Activated CD4-positive, alpha-beta T cell treated with anti-CD3 and anti-CD28 coated beads, Interleukin-2, Interleukin-6, amounts not matched to agents 100 ng/mL and 50 ng/mL, durations not matched to agents 16 hours and 8 hours (primary cell): Measurements from ENCODE around the gene TACR2.
A peak's percentile ranks its signal among the peaks of the same experiment; 100 is the strongest.
"Not testable (repeated sequence)": the region's sequence is repeated elsewhere in the genome, so short reads cannot be mapped to it uniquely, and the experiment has no call there.

Source experiments
- DNase-seq: peaks from one replicate; pipeline ENCODE4 v3.0.0-alpha.2; 2020

The TACR2 gene

DNA sequence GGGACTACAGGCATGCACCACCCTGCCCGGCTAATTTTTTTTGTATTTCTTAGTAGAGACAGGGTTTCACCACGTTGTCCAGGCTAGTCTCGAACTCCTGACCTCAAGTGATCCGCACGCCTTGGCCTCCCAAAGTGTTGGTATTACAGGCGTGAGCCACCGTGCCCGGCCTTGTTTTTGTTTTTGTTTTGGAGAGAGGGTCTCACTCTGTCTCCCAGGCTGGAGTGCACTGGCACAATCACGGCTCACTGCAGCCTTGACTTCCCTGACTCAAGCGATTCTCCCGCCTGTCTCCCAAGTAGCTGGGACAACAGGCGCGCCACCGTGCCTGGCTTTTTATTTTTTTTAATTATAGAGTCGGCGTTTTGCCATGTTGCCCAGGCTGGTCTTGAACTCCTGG is 33.7 kb upstream of the TACR2 start:
- DNase-seq, result not testable (repeated sequence)

GRCh38 chr10:69449841-69450240 is 33.1 kb upstream of the TACR2 start:
- DNase-seq, result peak; percentile 67

DNA sequence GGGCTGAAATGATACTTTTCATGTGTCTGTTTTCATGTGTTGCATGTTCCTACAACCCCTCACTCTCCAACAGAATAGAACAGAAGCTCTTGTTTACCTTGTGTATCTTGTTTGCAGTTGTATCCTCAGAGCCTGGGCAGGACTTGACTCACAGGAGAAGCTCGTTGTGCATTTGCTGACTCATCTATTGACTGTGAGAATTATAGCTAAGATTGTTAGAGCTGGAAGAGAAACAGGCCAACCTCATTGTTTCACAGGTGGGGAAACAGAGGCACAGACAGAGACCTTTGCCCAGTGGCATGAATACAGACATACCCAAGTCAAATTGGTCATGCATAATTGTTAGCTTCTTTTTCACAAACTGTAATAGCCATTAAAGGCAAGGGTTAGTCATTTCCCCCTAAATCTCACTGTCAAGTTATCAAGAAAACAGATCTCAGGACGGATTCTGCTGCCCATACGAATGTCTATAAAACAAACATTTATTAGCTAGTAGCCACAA is 30.0 kb upstream of the TACR2 start:
- DNase-seq, result peak; percentile 43

DNA sequence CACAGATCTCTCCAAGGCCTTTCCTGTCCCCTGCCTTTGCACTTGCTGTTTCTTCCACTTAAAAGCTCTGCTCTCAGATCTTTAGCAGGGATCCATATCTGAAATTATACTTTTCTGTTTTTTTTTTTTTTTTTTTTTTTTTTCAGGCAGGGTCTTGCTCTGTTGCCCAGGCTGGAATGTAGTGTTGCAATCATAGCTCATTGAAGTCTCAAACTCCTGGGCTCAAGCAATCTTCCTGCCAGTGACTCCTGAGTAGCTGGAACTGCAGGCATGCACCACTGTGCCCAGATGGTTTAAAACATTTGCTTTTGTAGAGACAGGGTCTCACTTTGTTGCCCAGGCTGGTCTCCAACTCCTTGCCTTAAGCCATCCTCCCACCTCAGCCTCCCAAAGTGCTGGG is 29.5 kb upstream of the TACR2 start:
- DNase-seq, result no peak

DNA sequence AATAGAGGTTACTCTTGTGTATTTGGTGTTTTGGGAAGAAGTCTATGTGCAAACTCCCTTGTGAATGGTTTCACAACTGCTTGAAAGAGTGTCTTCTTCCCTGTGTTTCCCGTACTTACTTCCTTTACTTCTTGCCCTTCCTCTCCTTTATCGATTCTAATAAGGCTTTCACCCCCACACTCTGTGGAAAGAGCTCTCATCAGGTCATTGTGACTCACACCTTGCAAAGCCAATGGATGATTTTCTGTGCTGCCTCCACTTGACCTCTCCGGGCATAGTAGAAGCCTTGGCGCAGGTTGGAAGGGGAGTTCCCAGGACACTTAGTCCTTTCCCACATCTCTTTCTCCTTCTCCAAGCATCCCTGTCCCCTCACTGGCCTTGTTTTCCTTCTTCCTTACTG is 28.3 kb upstream of the TACR2 start:
- DNase-seq, result no peak

- DNase-seq, result no peak
These were observed 26.6 kb upstream of the TACR2 start for GRCh38 chr10:69443354-69443753.

GRCh38 chr10:69439813-69440506 is 23.2 kb upstream of the TACR2 start:
- DNase-seq, result no peak

DNA sequence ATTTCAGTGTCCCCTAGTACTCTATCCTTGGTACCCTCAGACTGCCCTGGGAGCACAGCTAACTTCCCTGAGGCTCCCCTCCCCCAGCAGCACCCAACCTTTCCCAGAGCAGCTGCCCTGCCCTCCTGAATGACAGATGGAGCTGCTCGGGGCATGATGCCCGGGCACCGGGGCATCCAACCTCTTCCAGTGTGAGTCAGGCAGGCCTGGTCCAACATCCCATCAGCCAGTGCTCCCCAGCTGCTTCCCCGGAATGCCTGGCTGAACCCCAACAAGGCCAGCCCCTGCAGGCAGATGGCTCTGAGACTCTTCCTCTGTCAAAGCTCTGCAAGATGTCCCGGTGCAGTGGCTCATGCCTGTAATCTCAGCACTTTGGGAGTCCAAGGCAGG is 22.6 kb upstream of the TACR2 start:
- DNase-seq, result no peak

GRCh38 chr10:69438536-69439349 is 22.0 kb upstream of the TACR2 start:
- DNase-seq, result no peak

DNA sequence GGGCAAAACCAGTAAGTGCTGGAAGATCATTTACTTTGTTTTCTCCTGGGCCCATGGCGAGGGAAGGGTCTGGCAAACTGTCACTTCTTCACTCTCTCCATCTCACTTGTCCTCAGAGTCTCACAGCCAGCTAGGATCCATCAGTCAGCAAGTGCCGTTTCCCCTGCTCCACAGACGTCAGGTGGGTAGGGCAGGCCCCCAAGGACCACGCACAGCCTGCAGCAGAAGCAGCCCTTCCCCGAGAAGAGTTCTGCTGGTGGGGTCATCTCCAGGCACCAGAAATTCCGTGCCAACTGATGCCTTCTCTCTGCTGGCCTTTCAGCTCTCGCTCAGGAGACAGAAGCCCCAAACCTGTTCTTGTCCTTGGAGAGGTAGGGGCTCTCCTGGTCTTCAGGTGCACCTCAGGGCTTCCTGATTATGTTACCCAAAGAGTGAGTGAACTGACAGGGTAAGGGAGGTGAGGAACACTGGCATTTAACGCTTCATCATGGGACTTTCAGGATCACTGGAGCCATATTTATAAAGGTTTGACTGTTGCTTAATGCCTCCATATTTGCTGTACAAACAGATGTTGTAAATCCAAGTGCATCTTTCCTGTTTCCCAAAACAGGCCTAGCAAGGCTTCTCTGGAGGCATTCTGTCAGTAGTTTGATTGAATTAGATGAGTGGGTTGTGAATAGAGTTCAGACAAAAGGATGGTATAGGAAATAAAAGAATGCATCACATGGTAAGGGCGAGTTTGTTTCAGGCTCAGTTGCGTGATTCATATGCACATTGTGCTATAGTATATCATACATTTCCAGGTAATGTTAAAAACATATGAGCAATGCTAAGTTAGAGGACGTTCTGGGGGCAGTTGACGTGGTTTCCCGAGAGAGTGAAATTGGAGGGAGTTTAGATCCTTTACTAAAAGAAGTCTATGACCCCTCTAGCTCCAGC is 20.9 kb upstream of the TACR2 start:
- DNase-seq, result no peak

DNA sequence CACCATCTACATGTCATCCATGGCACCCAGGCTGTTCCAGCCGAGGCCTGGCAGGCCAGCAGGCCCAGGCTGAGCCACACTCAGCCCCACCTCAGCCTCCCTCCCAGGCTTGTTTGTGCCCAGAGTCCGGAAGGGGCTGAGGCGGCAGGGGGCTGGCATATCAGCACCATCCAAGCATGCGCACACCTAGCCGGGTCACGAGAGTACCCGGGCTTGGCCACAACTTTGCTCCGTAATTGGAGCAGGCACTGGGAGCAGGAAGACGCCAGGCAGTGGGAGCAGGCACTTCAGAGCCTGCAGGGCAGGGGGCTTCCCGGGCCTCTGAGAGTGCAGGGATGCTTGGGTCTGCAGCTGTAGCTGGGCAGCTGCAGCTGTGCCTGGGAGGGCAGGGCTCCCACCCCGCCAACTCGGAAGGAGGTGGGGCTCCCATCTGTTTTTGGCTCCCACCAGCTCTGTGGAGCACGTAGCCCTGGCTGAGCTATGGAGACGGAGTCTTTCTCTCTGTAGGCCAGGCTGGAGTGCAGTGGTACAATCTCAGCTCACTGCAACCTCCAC is 19.3 kb upstream of the TACR2 start:
- DNase-seq, result no peak

- no peak for DNase-seq
These were observed 18.2 kb upstream of the TACR2 start for GRCh38 chr10:69434926-69435325.

GRCh38 chr10:69434169-69434568 is 17.5 kb upstream of the TACR2 start:
- no peak for DNase-seq

- DNase-seq, result no peak
These were observed 11.4 kb upstream of the TACR2 start for GRCh38 chr10:69428165-69428564.

GRCh38 chr10:69426376-69426727 is 9.6 kb upstream of the TACR2 start:
- no peak for DNase-seq

GRCh38 chr10:69425511-69426298 is 9.0 kb upstream of the TACR2 start:
- no peak for DNase-seq

DNA sequence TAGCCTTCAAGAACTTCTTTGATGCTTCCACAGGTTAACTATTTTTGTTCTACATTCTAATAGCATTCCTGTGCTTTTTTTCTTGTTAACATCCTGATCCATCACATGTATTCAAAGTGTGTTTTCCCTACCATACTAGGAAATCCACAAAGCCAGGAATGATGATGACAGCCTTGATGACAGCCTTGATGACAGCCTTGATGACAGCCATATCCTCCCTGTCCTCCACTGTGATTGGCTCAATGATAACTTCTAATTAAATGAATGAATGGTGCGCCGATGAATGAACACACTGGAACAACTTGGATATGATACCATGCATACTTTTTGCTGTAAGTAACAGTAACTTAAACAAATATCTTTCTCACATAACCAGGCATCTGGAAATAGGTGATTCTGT is 8.3 kb upstream of the TACR2 start:
- no peak for DNase-seq

GRCh38 chr10:69422676-69423075 is 6.0 kb upstream of the TACR2 start:
- no peak for DNase-seq

DNA sequence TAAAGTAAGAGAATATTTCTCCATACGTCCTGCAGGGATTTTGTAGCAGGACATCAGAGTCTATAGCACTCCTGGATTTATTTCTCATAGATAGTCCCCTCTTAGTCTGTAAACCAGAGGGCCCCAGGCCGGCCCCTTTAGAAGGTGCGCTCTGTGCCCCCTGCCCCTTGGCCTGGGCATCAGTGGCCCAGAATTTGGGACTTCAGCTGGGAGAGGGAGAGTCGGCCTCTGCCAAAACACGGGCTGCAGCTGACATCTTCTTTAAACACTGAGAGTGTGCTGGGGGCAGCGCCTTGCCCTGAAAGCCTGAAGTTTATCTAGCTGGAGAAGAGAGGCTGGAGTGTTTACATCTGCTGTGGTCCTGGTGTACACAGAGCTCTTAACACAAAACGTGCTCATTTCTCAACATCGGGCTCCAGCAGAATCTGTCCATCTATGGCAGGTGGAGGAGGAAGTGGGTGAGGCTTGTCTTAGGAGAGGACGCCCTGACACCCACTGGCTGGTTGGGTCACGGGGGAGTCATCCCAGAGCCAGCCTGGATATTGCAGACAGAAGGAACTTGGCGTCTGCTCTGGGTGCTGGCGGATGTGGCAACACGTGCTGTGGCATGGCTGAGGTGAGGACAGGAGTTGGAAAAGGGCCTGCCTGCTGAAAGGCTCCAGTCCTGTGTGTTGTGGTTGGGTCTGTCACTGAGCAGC is 5.0 kb upstream of the TACR2 start:
- no peak for DNase-seq

DNA sequence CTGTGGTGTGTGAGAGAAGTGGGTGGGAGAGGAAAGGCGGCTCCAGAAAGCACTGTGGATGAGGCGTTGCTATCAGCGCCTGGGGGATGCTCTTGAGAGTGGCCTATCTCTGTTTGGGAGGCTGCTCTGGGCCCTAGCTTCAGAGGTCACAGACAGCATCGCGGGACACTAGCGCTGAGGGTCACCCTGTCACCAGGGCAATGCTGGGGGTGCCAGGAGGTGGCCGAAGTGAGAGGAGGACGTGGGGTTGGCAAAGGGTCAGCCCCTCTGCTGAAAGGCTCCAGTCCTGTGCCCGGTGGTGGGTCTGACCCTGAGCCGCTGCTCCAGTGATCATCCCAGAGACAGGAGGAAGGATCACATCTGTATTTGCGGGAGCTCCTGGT is 3.0 kb upstream of the TACR2 start:
- DNase-seq, result no peak

- DNase-seq, result no peak
These were observed 2.5 kb upstream of the TACR2 start for GRCh38 chr10:69419096-69419743.
